HepG2 (cell line): ENCODE results near the gene TEX51. TPM values are rescaled to one million over a fixed set of nuclear protein-coding genes. Genes with fewer than 3 reads are reported as not detected.

Experiments
- ATAC-seq: fragments of 200-7000 bp; cut with Tn5 transposase; 3 replicates; pipeline ENCODE4 v1.9.1; 2020; ENCODE audit warnings: mild to moderate bottlenecking, moderate library complexity
- BruUV-seq: library from RNA; stranded (reverse); fragments of 400-500 nt; replicated peaks from 2 replicates; lab custom pipeline; 2021; lab: Mats Ljungman, UMichigan
- CTCF ChIA-PET: fragments of 300-600 bp; formaldehyde crosslinking; extraction: SDS; loops from one replicate; lab custom pipeline; 2021; ENCODE audit warnings: low total read pairs, inconsistent platforms, low intra/inter-chr PET ratio; lab: Yijun Ruan, JAX
- POLR2A ChIA-PET: fragments of 350-600 bp; sonication (Branson Sonifier 250); formaldehyde crosslinking; loops from one replicate; lab custom pipeline; 2020; ENCODE audit warnings: antibody characterized with exemption, inconsistent platforms; lab: Yijun Ruan, JAX
- DNase-seq: peaks from one replicate; pipeline ENCODE4 v3.0.0-alpha.2; 2015; ENCODE audit warnings: low spot score
- FAIRE-seq: peaks from 3 replicates; lab custom pipeline; 2011; peaks lifted over from hg19 to GRCh38; lab: Jason Lieb, UNC
- H2AFZ ChIP-seq: one replicate; pipeline ENCODE4 v1.6.1; 2011; ENCODE audit warnings: low read length, inconsistent platforms
- H3K27ac ChIP-seq: fragments of 300-600 bp; 3 replicates; pipeline ENCODE4 v1.8.0; 2011; ENCODE audit warnings: mixed run types, mild to moderate bottlenecking, mixed read lengths, low read length, inconsistent platforms; ENCODE audit not compliant: insufficient read depth; ENCODE audit errors: extremely low read length
- H3K27me3 ChIP-seq, 2 experiments: fragments of 200-600 bp in 1 of 2; 2 replicates in 1 of 2; 3 replicates in 1 of 2; pipeline versions ENCODE4 v1.6.0 to v1.8.0; 2011; ENCODE audit warnings: low read length in 2 of 2, mild to moderate bottlenecking in 2 of 2, moderate library complexity in 2 of 2, inconsistent platforms in 1 of 2; ENCODE audit not compliant: insufficient read depth in 2 of 2, control insufficient read depth in 1 of 2
- H3K36me3 ChIP-seq, 2 experiments: fragments of 200-600 bp in 1 of 2; replicated peaks in 1 of 2; 2 replicates in 1 of 2; 3 replicates in 1 of 2; pipeline versions ENCODE4 v1.5.1 to v1.8.0; 2011; ENCODE audit warnings: low read length in 2 of 2, inconsistent platforms in 1 of 2; ENCODE audit not compliant: insufficient read depth in 2 of 2, control insufficient read depth in 1 of 2
- H3K4me1 ChIP-seq: 2 replicates; pipeline ENCODE4 v1.5.1; 2012; ENCODE audit warnings: low read length, inconsistent platforms; ENCODE audit not compliant: insufficient read depth
- H3K4me2 ChIP-seq: 2 replicates; pipeline ENCODE4 v1.6.0; 2011; ENCODE audit warnings: low read depth, low read length, inconsistent platforms
- H3K4me3 ChIP-seq, 3 experiments: fragments of 200-600 bp in 1 of 3; sonication (generic), shearing (Covaris generic) in 1 of 3; replicated peaks in 1 of 3; 2 replicates each; pipeline ENCODE4 v1.5.1; 2011 to 2016; ENCODE audit warnings: low read length in 3 of 3, inconsistent platforms in 2 of 3, low read depth in 2 of 3, mild to moderate bottlenecking in 2 of 3, control low read depth in 1 of 3, mixed read lengths in 1 of 3; ENCODE audit not compliant: insufficient read depth in 1 of 3
- H3K79me2 ChIP-seq: one replicate; pipeline ENCODE4 v1.6.1; 2011; ENCODE audit warnings: low read length, inconsistent platforms; ENCODE audit not compliant: insufficient read depth
- H3K9ac ChIP-seq: 2 replicates; pipeline ENCODE4 v1.6.0; 2011; ENCODE audit warnings: mild to moderate bottlenecking, low read depth, low read length, inconsistent platforms; ENCODE audit not compliant: insufficient read depth
- H3K9me3 ChIP-seq: 2 replicates; pipeline ENCODE4 v1.5.1; 2012; ENCODE audit warnings: mild to moderate bottlenecking, low read length
- H4K20me1 ChIP-seq: 2 replicates; pipeline ENCODE4 v1.6.0; 2011; ENCODE audit warnings: inconsistent platforms, mild to moderate bottlenecking, low read length, moderate library complexity; ENCODE audit not compliant: insufficient read depth
- SRY ChIP-seq: sonication (generic); formaldehyde crosslinking; IDR thresholded peaks from 2 replicates; pipeline ENCODE4 v1.8.0; 2022; ENCODE audit warnings: mild to moderate bottlenecking, missing genetic modification reagents
- WGBS: methylation state at CpG from one replicate; pipeline ENCODE4 v1.1.6; 2017; ENCODE audit warnings: low lambda C conversion rate; 5-methylcytosine and 5-hydroxymethylcytosine counted together
- in situ Hi-C: cut with HindIII; loops from 2 replicates; pipeline ENCODE4 v1.10.0; 2017; ENCODE audit warnings: low pct_unique_long_range_greater_than_20kb; ENCODE audit not compliant: extremely low pct_ligation_motif_present
- intact Hi-C: fragments of 100-400 bp; cut with micrococcal nuclease; formaldehyde crosslinking; loops from one replicate; pipeline ENCODE4 v1.10.0; 2022; ENCODE audit not compliant: unreplicated experiment
- polyA plus RNA-seq, 8 experiments: library from polyadenylated mRNA; depleted of rRNA in 3 of 8; stranded (reverse) in 7 of 8; unstranded in 1 of 8; fragments of >200 nt; fragmentation: Illumina TruSeq in 4 of 8; extraction: Trizol in 4 of 8; gene quantifications; 2 replicates each; pipeline versions ENCODE4 v1.2.1 to v1.2.3, GENCODE V29; 2011 to 2016; ENCODE audit warnings: low read depth in 4 of 8, missing spikeins in 1 of 8, mixed read lengths in 1 of 8; ENCODE audit not compliant: insufficient read depth in 1 of 8
- total RNA-seq, 5 experiments: library from RNA; depleted of rRNA; stranded (reverse); fragments of >200 nt; fragmentation: Illumina TruSeq; extraction: Trizol; gene quantifications; 2 replicates each; pipeline ENCODE4 v1.2.3, GENCODE V29; 2016; ENCODE audit warnings: low read depth in 1 of 5
- TF ChIP-seq, protein P1 (sequence below): sonication (generic); formaldehyde crosslinking; conservative IDR thresholded peaks from 2 replicates; pipeline ENCODE4 v1.4.0; 2020; ENCODE audit warnings: missing genetic modification reagents
- TF ChIP-seq, protein P2 (sequence below): sonication (generic); formaldehyde crosslinking; IDR thresholded peaks from 2 replicates; pipeline ENCODE4 v1.5.1; 2020; ENCODE audit warnings: missing genetic modification reagents, mild to moderate bottlenecking, borderline replicate concordance
- TF ChIP-seq, protein P3 (sequence below): sonication (generic); formaldehyde crosslinking; IDR thresholded peaks from 2 replicates; pipeline ENCODE4; 2020; ENCODE audit warnings: missing genetic modification reagents, mild to moderate bottlenecking, borderline replicate concordance

TEX51 gene
- total and polyA plus RNA-seq, 2 of the 13 experiments (the other 11 are each of a cell fraction or from before 2014, with no cell fraction given) = not detected

DNA sequence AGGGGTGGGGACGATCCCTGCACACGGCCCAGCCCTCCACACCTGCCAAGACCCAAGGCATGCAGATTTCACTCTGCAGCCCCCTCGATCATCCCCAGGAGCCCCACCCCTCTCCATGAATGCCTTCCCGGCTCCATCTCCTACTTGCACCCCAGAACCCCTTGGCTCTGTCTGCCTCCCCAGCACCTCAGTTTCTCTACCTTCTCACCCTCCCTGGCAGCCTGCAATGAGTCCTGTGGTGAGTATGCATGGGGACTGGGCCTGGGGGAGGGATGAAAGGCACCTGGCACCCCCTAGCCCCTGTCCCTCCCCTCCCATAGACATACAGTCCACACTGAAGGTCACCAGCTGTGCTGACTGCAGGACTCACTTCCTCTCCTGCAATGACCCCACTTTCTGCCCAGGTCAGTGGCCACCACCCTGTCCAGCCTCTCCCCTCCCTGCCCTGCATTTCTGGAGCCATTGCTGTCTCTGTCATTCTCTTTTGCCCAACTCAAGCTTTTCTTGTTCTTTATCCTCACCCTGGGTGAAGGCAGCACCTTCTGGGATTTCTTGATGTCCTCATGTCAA is 1.0 kb downstream of the TEX51 start:
- FAIRE-seq = no peak
- H3K79me2 ChIP-seq = no peaks in the 10 kb centered on the region

More for the DNA sequence above, 1.0 kb downstream of the TEX51 start:
- Histone ChIP-seq H3K4me3 (no peak overlapping the region), H3K27ac (no peak overlapping the region), H4K20me1 (no peaks in the 10 kb centered on the region), H3K4me2 (no peak overlapping the region), H3K27me3 (peaks cover 0 to 9% of the 10 kb centered on the region in 2 experiments; a peak in 1 of 5 replicates), H3K4me1 (peaks cover 12% of the 10 kb centered on the region), H3K9me3 (no peaks in the 10 kb centered on the region), H3K36me3 (no peaks in the 10 kb centered on the region), H2AFZ (no peak overlapping the region), H3K9ac (no peak overlapping the region)
- intact Hi-C loops (no loop called here), in situ Hi-C loops (no loop called here)
- BruUV-seq = no TSS peak
- no peak for ATAC-seq
- ChIA-PET CTCF (no interaction called here), POLR2A (no interaction called here)
- TF ChIP-seq SRY = no peak
- TF ChIP-seq, protein P1, sequence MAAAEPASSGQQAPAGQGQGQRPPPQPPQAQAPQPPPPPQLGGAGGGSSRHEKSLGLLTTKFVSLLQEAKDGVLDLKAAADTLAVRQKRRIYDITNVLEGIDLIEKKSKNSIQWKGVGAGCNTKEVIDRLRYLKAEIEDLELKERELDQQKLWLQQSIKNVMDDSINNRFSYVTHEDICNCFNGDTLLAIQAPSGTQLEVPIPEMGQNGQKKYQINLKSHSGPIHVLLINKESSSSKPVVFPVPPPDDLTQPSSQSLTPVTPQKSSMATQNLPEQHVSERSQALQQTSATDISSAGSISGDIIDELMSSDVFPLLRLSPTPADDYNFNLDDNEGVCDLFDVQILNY (CRISPR knock-in tag) = no peak
- TF ChIP-seq, protein P2, sequence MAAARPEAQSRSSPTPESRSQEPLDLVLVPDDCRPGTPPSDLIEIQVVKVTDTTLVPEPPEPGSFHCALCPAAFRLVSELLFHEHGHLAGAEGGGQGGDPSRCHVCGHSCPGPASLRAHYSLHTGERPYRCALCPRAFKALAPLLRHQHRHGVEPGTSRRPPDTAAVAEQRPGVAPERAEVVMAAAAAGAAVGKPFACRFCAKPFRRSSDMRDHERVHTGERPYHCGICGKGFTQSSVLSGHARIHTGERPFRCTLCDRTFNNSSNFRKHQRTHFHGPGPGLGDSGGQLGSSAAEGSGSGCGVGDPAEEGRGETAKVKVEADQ (CRISPR knock-in tag) = no peak
- TF ChIP-seq, protein P3, sequence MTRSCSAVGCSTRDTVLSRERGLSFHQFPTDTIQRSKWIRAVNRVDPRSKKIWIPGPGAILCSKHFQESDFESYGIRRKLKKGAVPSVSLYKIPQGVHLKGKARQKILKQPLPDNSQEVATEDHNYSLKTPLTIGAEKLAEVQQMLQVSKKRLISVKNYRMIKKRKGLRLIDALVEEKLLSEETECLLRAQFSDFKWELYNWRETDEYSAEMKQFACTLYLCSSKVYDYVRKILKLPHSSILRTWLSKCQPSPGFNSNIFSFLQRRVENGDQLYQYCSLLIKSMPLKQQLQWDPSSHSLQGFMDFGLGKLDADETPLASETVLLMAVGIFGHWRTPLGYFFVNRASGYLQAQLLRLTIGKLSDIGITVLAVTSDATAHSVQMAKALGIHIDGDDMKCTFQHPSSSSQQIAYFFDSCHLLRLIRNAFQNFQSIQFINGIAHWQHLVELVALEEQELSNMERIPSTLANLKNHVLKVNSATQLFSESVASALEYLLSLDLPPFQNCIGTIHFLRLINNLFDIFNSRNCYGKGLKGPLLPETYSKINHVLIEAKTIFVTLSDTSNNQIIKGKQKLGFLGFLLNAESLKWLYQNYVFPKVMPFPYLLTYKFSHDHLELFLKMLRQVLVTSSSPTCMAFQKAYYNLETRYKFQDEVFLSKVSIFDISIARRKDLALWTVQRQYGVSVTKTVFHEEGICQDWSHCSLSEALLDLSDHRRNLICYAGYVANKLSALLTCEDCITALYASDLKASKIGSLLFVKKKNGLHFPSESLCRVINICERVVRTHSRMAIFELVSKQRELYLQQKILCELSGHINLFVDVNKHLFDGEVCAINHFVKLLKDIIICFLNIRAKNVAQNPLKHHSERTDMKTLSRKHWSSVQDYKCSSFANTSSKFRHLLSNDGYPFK = no peak
- 23% methylated on average over 4 of the region's 4 CpGs for WGBS
- DNase-seq = no peak
